Glutamatergic neuron (in vitro differentiated cells): ENCODE data around the gene RDH12. TPM values are rescaled to one million over a fixed set of nuclear protein-coding genes. Genes with fewer than 3 reads are reported as not detected.

Experiments used
- DNase-seq: peaks from one replicate; pipeline ENCODE4 v3.0.0; 2022
- H3K27ac Mint-ChIP-seq: one replicate; pipeline ENCODE4 v1.8.0; 2020; ENCODE audit warnings: mild to moderate bottlenecking, mixed read lengths, inconsistent platforms; ENCODE audit not compliant: unreplicated experiment
- H3K27me3 Mint-ChIP-seq: one replicate; pipeline ENCODE4 v1.8.0; 2020; ENCODE audit warnings: mild to moderate bottlenecking, moderate library complexity, mixed read lengths, inconsistent platforms; ENCODE audit not compliant: unreplicated experiment
- H3K36me3 Mint-ChIP-seq: one replicate; pipeline ENCODE4 v1.8.0; 2020; ENCODE audit warnings: mild to moderate bottlenecking, mixed read lengths, inconsistent platforms; ENCODE audit not compliant: unreplicated experiment
- H3K4me1 Mint-ChIP-seq: one replicate; pipeline ENCODE4 v1.8.0; 2020; ENCODE audit warnings: mild to moderate bottlenecking, low read depth, mixed read lengths, inconsistent platforms; ENCODE audit not compliant: unreplicated experiment
- H3K4me3 Mint-ChIP-seq: one replicate; pipeline ENCODE4 v1.8.0; 2020; ENCODE audit warnings: mild to moderate bottlenecking, mixed read lengths, inconsistent platforms; ENCODE audit not compliant: unreplicated experiment
- H3K9me3 Mint-ChIP-seq: one replicate; pipeline ENCODE4 v1.8.0; 2020; ENCODE audit warnings: mild to moderate bottlenecking, moderate library complexity, mixed read lengths, inconsistent platforms; ENCODE audit not compliant: unreplicated experiment
- total RNA-seq: library from RNA; stranded (reverse); fragmentation: NEBNext Ultra II Directional; extraction: Animal tissue kit (Norgen Biotek cat#: 25700); gene quantifications from one replicate; pipeline ENCODE4 v1.2.1, GENCODE V29; 2021; ENCODE audit not compliant: unreplicated experiment
- TF ChIP-seq, protein P1 (sequence below): fragments of 200-600 bp; sonication (generic); IDR thresholded peaks from one replicate; pipeline ENCODE4 v1.5.0; 2021; ENCODE audit not compliant: partially characterized antibody, unreplicated experiment

The RDH12 gene
- total RNA-seq, 1 donor from 2014 or later = 0.22 TPM

- H3K27me3 Mint-ChIP-seq = no peaks in the 10 kb centered on the region
Measured at GRCh38 chr14:67759916-67760315, 58.2 kb downstream of the RDH12 start.

DNA sequence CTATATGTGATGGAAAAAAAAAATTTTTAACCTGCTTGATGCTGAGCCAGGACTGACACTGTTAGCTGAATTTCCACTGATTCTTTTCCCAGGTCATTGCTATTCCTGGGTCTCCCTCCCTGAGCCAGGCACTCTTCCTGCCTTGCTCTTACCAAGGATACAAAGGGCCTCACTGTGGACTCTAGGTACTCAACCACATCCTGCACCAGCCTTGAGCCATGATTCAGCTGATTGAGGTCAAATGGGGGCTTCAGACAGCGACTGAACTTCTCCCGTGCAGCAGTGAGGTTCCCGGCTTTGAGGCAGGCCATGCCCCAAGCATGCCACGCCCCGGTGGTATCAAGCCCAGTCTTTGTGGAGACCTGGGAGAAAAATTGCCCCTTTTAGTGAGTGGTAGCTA lies 60.4 kb downstream of the RDH12 start:
- Mint-ChIP-seq H3K9me3 (no peaks in the 10 kb centered on the region), H3K36me3 (no peaks in the 10 kb centered on the region), H3K4me3 (no peak overlapping the region), H3K27me3 (no peaks in the 10 kb centered on the region), H3K27ac (no peak overlapping the region), H3K4me1 (peaks cover 4% of the 10 kb centered on the region)
- DNase-seq = no peak
- TF ChIP-seq, protein P1, sequence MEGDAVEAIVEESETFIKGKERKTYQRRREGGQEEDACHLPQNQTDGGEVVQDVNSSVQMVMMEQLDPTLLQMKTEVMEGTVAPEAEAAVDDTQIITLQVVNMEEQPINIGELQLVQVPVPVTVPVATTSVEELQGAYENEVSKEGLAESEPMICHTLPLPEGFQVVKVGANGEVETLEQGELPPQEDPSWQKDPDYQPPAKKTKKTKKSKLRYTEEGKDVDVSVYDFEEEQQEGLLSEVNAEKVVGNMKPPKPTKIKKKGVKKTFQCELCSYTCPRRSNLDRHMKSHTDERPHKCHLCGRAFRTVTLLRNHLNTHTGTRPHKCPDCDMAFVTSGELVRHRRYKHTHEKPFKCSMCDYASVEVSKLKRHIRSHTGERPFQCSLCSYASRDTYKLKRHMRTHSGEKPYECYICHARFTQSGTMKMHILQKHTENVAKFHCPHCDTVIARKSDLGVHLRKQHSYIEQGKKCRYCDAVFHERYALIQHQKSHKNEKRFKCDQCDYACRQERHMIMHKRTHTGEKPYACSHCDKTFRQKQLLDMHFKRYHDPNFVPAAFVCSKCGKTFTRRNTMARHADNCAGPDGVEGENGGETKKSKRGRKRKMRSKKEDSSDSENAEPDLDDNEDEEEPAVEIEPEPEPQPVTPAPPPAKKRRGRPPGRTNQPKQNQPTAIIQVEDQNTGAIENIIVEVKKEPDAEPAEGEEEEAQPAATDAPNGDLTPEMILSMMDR = no peak

More at GRCh38 chr14:67759916-67760315, 58.2 kb downstream of the RDH12 start:
- H3K9me3 Mint-ChIP-seq = no peaks in the 10 kb centered on the region
- DNase-seq = no peak
- H3K4me3 Mint-ChIP-seq = no peak overlapping the region
- H3K4me1 Mint-ChIP-seq = peaks cover 7% of the 10 kb centered on the region
- H3K27ac Mint-ChIP-seq = no peak overlapping the region
- TF ChIP-seq, protein P1 = no peak
- H3K36me3 Mint-ChIP-seq = no peaks in the 10 kb centered on the region

DNA sequence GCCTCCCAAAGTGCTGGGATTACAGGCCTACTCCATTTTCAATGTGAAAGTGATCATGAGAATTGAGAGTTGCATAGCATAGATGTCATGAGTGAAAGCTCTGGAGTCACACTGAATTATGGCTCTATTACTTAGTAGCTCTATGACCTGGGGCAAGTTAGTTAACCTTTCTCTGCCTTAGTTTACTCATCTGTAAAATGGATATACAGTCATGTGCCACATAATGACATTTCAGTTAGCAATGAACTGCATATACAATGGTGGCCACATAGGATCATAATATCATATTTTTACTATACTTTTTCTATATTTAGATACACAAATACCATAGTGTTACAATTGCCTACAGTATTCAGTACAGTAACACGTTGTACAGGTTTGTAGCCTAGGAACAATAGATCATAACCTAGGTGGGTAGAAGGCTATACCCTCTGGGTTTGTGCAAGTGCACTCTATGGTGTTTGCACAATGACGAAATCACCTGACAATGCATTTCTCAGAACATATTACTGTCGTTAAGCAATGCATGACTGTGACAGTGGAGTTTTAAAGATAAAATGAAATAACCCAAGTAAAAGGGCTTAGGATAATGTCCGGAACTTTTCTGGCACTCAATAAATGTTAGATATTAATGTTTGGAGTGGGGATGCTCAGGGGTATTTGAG lies 61.6 kb downstream of the RDH12 start:
- no peaks in the 10 kb centered on the region for H3K36me3 Mint-ChIP-seq

DNA sequence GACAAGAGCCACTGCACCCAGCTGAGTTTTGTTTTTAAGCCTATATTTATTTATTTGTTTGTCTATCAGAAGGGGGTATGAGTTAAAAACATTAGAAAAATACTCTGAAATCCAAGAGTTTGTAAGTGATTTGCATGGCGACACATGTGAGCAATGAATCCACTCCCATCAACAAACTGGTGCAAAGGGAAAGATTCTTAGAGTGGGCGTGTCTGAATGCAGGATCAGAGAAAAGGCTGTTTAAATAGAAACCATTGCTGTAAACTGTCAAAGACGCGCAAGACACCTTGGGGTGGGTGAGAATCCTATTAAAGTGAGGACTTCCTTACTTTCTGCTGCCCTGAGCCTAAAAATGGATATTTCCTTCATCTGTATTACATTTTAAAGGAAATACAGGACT lies 62.8 kb downstream of the RDH12 start:
- no peak for DNase-seq
- TF ChIP-seq, protein P1 = no peak
- Mint-ChIP-seq H3K4me1 (no peaks in the 10 kb centered on the region), H3K27me3 (peaks cover 2% of the 10 kb centered on the region), H3K9me3 (no peaks in the 10 kb centered on the region), H3K4me3 (no peak overlapping the region), H3K27ac (no peak overlapping the region), H3K36me3 (no peaks in the 10 kb centered on the region)

More for the DNA sequence above, 61.6 kb downstream of the RDH12 start:
- H3K27ac Mint-ChIP-seq = no peak overlapping the region
- no peak for DNase-seq
- no peak overlapping the region for H3K4me3 Mint-ChIP-seq
- TF ChIP-seq, protein P1 = no peak
- H3K4me1 Mint-ChIP-seq = no peaks in the 10 kb centered on the region
- H3K9me3 Mint-ChIP-seq = no peaks in the 10 kb centered on the region
- H3K27me3 Mint-ChIP-seq = peaks cover 2% of the 10 kb centered on the region

GRCh38 chr14:67765192-67765834 lies 63.6 kb downstream of the RDH12 start:
- H3K4me3 Mint-ChIP-seq = no peak overlapping the region
- no peaks in the 10 kb centered on the region for H3K36me3 Mint-ChIP-seq
- no peak for DNase-seq
- no peaks in the 10 kb centered on the region for H3K9me3 Mint-ChIP-seq
- TF ChIP-seq, protein P1 = no peak
- H3K4me1 Mint-ChIP-seq = no peaks in the 10 kb centered on the region
- H3K27me3 Mint-ChIP-seq = peaks cover 2% of the 10 kb centered on the region
- no peak overlapping the region for H3K27ac Mint-ChIP-seq
